Activated CD4-positive, alpha-beta memory T cell treated with anti-CD3 and anti-CD28 coated beads, Interleukin-2, amount 10 ng/mL, durations not matched to agents 7 days and 5 days (primary cell): ENCODE measurements around the gene ACTN2. TPM values are rescaled to one million over a fixed set of nuclear protein-coding genes. Genes with fewer than 3 reads are reported as not detected.
A peak's percentile ranks its signal among the peaks of the same experiment; 100 is the strongest.

Experiments
- CTCF ChIA-PET: fragments of 350-600 bp; sonication (Branson Sonifier 250); formaldehyde crosslinking; loops from one replicate; lab custom pipeline; 2021; ENCODE audit warnings: antibody characterized with exemption, inconsistent platforms; lab: Charles Lee
- POLR2A ChIA-PET: fragments of 350-600 bp; sonication (Branson Sonifier 250); formaldehyde crosslinking; loops from one replicate; lab custom pipeline; 2021; ENCODE audit warnings: antibody characterized with exemption; lab: Charles Lee
- DNase-seq: peaks from one replicate; pipeline ENCODE4 v3.0.0-alpha.2; 2020
- H3K27ac Mint-ChIP-seq: one replicate; pipeline ENCODE4 v1.8.0; 2021; ENCODE audit warnings: mild to moderate bottlenecking, mixed read lengths
- H3K27me3 Mint-ChIP-seq: one replicate; pipeline ENCODE4 v1.8.0; 2021; ENCODE audit warnings: mixed read lengths
- H3K36me3 Mint-ChIP-seq: one replicate; pipeline ENCODE4 v1.8.0; 2021; ENCODE audit warnings: low read depth, mixed read lengths
- H3K4me1 Mint-ChIP-seq: one replicate; pipeline ENCODE4 v1.8.0; 2021; ENCODE audit warnings: mixed read lengths
- H3K4me3 Mint-ChIP-seq: one replicate; pipeline ENCODE4 v1.8.0; 2021; ENCODE audit warnings: mild to moderate bottlenecking, mixed read lengths
- H3K9me3 Mint-ChIP-seq: one replicate; pipeline ENCODE4 v1.8.0; 2021; ENCODE audit warnings: mixed read lengths
- total RNA-seq, 2 experiments: library from RNA; stranded (reverse); gene quantifications; one replicate each; pipeline ENCODE4 v1.2.3, GENCODE V29; 2021

The ACTN2 gene
- total RNA-seq, 2 experiments from 2014 or later, result not detected

DNA sequence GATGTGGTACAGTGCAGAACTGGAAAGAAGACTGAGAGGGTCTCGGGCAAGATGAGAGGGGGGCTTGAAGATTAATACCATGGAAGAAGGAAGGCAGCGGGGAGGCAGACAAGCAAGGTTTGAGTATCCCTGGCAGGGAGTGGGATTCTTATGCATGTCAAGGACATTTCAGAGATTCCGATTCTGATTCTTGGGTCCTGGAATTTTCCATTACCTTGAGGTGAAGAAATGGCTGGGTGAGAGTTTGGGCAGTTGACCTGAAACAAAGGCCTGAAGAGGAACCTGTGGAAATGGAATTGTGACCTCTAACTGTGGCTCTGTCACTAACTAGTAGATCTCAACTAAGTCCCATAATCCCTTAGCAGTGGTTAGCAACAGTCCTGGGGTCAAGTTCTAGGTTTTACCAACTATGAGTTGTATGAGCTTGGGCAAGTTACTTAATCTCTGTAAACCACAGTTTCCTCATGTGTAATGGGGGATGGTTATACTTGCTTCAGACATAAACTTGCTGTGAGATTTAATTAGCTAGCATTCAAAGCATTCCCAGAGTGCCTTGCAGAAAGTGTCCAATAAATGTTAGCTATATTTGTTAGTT lies 8.6 kb upstream of the ACTN2 start:
- CTCF ChIA-PET, result interaction anchor here (1.6 kb wide), 1 partner anchor 82 kb away, joined by 3 read pairs; no protein-coding TSS in a partner anchor
- POLR2A ChIA-PET, result no interaction called here
- peaks cover 42% of the 10 kb centered on the region for H3K27me3 Mint-ChIP-seq
- no peak overlapping the region for H3K4me3 Mint-ChIP-seq
- DNase-seq, result no peak
- H3K27ac Mint-ChIP-seq, result no peak overlapping the region
- no peaks in the 10 kb centered on the region for H3K9me3 Mint-ChIP-seq
- H3K36me3 Mint-ChIP-seq, result no peaks in the 10 kb centered on the region
- no peaks in the 10 kb centered on the region for H3K4me1 Mint-ChIP-seq

DNA sequence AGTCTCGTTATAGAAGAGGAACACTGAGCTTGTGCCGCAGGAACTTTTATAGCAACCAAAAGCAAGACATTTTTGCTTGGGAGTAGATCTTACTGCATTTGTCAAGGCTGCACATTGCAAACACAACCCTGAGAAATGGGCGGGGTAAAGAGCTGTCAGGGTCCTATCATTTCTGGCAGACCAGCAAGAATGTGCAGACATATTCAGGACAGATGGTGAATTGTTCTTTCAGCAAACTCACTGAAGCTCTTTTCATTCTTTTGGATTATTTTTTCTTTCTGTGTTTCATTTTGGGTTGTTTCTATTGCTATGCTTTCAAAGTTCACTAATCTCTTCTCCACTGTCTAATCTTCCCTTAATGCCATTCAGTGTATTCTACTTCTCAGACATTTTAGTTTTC lies 5.1 kb upstream of the ACTN2 start:
- ChIA-PET POLR2A (no interaction called here), CTCF (interaction anchor here (1.0 kb wide), 1 partner anchor 57 kb away, joined by 3 read pairs; no protein-coding TSS in a partner anchor)
- H3K4me1 Mint-ChIP-seq, result peaks cover 6% of the 10 kb centered on the region
- no peak overlapping the region for H3K4me3 Mint-ChIP-seq
- peaks cover 3% of the 10 kb centered on the region for H3K36me3 Mint-ChIP-seq
- H3K27ac Mint-ChIP-seq, result no peak overlapping the region
- peaks cover 50% of the 10 kb centered on the region for H3K27me3 Mint-ChIP-seq
- DNase-seq, result no peak
- no peaks in the 10 kb centered on the region for H3K9me3 Mint-ChIP-seq

DNA sequence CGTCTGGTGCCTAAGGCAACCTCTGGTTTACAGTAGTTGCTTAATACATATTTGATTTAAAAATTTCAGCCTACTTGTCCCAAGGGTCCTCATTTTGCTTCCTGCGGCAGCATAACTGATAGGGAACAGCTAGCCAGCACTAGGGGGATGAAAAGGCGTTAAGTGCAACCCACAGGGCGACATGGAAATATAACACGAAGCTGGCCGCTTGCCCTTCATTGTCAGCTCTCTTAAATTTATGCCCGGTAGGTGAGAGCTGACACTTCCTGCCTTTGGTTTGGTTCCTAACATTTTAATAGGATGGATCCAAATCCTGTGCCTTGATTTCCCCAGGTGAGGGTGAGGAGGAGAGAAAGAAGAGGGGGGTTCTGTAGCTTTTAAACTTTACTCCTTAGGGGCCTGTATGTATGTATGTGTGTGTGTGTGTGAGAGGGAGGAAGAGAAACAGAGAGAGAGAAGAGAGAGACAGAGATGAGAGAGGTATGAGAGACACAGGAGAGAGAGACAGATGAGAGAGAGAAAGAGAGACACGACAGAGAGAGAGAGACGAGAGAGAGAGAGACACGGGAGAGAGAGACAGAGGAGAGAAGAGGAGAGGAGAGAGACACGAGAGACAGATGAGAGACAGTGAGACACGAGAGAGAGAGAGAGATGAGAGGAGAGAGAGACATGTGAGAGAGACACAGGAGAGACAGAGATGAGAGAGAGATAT lies 938 bp upstream of the ACTN2 start:
- Mint-ChIP-seq H3K4me3 (peak overlapping the region; percentile 30), H3K27ac (no peak overlapping the region), H3K36me3 (peaks cover 3% of the 10 kb centered on the region), H3K27me3 (peaks cover 70% of the 10 kb centered on the region), H3K9me3 (no peaks in the 10 kb centered on the region), H3K4me1 (peaks cover 13% of the 10 kb centered on the region)
- ChIA-PET POLR2A (no interaction called here), CTCF (no interaction called here)
- DNase-seq, result no peak

DNA sequence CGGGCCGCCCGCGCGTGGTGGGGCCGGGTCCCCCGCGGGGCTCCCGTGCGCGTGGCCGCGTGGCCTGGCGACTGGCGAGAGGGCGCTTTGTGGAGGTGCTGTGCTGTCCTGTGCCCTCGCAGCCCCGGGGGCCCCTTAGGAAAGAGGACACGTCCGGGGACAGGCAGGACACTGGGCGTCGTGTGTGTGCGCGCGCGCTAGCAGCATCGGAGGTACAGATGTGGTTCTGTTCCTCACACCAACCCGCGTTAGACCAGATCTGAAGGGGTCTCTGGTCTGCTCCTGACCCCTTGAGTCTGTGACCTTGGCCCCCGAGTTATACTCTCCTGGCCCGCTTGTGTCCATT lies 489 bp downstream of the ACTN2 start:
- CTCF ChIA-PET, result no interaction called here
- POLR2A ChIA-PET, result interaction anchor here (0.6 kb wide), 1 partner anchor 61 kb away, joined by 3 read pairs; no protein-coding TSS in a partner anchor
- no peak overlapping the region for H3K4me3 Mint-ChIP-seq
- H3K9me3 Mint-ChIP-seq, result no peaks in the 10 kb centered on the region
- no peak overlapping the region for H3K27ac Mint-ChIP-seq
- no peak for DNase-seq
- H3K36me3 Mint-ChIP-seq, result peaks cover 3% of the 10 kb centered on the region
- peaks cover 13% of the 10 kb centered on the region for H3K4me1 Mint-ChIP-seq
- H3K27me3 Mint-ChIP-seq, result peaks cover 67% of the 10 kb centered on the region

DNA sequence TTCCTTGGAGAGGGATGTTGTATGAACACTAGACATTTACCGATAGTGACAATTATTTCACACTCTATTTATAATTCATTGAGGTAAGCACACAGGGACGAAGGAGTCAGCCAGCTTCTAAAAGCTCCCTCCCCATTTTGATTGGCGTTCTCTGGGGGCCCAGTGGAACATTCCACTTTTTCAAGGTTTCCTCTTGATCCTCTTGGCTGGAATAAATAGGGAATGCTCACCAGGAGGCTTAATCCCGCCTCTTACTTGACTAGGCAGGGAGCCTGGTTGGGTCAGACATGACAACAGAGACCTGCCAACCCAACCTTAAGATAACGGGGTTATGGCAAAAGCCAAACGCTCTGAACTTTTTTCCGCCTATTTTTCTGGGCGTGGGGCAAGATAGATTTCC lies 974 bp downstream of the ACTN2 start:
- POLR2A ChIA-PET, result interaction anchor here (0.6 kb wide), 1 partner anchor 61 kb away, joined by 3 read pairs; no protein-coding TSS in a partner anchor

DNA sequence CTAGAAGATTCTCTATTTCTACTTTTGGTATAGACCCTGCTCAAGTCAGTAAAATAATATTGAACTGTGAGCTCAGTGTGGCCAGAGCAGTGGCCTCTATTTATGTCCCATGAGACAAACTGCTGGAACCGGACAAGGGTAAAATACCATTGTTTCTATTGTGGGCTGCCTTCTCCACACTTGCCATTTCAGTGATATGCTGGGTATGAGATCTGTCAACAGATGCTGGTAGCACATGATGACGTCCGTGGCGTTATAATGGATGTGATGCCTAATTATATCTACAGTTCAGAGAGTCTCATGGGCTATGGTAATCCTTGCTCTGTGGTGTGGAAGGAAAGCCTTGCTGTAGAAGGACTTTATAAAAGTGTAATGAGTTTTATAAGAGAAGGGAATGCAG lies 2.4 kb downstream of the ACTN2 start:
- H3K27ac Mint-ChIP-seq, result no peak overlapping the region
- ChIA-PET CTCF (no interaction called here), POLR2A (no interaction called here)
- DNase-seq, result no peak
- H3K4me3 Mint-ChIP-seq, result no peak overlapping the region
- H3K27me3 Mint-ChIP-seq, result peaks cover 53% of the 10 kb centered on the region
- peaks cover 3% of the 10 kb centered on the region for H3K36me3 Mint-ChIP-seq
- H3K9me3 Mint-ChIP-seq, result no peaks in the 10 kb centered on the region
- peaks cover 13% of the 10 kb centered on the region for H3K4me1 Mint-ChIP-seq

More for the DNA sequence above, 974 bp downstream of the ACTN2 start:
- no peak overlapping the region for H3K27ac Mint-ChIP-seq
- no peaks in the 10 kb centered on the region for H3K9me3 Mint-ChIP-seq
- H3K36me3 Mint-ChIP-seq, result peaks cover 3% of the 10 kb centered on the region
- peaks cover 13% of the 10 kb centered on the region for H3K4me1 Mint-ChIP-seq
- CTCF ChIA-PET, result no interaction called here
- no peak overlapping the region for H3K4me3 Mint-ChIP-seq
- peaks cover 65% of the 10 kb centered on the region for H3K27me3 Mint-ChIP-seq
- no peak for DNase-seq

DNA sequence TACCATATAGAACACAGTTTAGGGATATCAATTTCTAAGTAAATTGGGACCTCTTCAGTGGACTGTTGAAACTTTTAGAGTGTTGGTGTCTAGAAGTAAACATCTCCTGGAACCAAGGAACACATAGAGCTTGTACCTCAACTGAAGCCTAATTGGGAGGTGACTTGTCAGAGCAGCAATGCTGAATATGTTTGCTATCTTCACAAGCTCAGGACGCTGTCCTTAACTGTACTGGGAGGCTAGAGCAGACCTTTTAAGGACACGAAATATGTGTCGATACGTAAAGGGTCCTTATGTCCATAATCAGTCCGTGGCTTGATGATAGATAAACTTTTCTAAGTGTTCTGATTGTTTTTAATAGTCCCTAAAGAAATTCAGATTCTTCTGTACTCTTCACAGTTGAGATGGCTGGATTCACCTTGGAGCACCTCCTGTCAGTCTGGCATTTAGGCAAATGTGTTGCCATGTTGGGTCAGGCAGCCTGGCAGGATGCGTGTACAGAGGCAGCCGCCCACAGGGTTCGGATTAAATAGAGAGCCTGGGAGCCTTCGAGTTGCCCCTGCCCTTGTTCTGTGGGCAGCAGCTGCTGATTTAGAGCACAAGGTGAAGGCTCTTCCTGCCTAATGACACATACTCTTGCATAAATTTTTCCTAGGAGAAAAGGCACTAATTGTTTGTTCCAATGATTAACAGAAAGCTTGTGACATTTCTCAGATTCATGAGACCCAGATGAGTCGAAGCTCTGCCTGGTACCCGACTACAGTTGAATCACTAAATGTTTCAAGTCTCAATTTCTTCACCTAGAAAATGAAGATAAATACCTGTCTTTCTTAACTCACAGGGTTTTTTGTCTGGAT lies 3.6 kb downstream of the ACTN2 start:
- H3K9me3 Mint-ChIP-seq, result no peaks in the 10 kb centered on the region
- H3K36me3 Mint-ChIP-seq, result peaks cover 3% of the 10 kb centered on the region
- no peak overlapping the region for H3K4me3 Mint-ChIP-seq
- CTCF ChIA-PET, result no interaction called here
- peaks cover 49% of the 10 kb centered on the region for H3K27me3 Mint-ChIP-seq
- POLR2A ChIA-PET, result no interaction called here
- no peak overlapping the region for H3K27ac Mint-ChIP-seq
- no peak for DNase-seq
- H3K4me1 Mint-ChIP-seq, result peaks cover 13% of the 10 kb centered on the region

DNA sequence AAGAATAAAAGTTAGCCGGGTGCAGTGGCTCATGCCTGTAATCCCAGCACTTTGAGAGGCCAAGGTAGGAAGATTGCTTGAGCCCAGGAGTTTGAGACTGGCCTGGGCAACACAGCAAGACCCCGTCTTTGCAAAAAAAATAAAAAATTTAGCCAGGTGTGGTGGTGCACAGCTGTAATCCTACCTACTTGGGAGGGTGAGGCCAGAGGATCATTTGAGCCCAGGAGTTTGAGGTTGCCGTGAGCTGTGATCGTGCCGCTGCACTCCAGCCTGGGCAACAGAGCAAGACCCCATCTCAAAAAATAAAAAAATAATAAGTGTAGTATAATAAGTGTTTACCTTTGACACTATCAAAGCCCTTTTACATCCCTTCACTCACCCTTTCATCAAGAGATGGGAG lies 5.0 kb downstream of the ACTN2 start:
- Mint-ChIP-seq H3K36me3 (no peaks in the 10 kb centered on the region), H3K4me3 (no peak overlapping the region), H3K27ac (no peak overlapping the region), H3K4me1 (peaks cover 7% of the 10 kb centered on the region), H3K27me3 (peaks cover 38% of the 10 kb centered on the region), H3K9me3 (no peaks in the 10 kb centered on the region)
- POLR2A ChIA-PET, result no interaction called here
- no peak for DNase-seq
- CTCF ChIA-PET, result interaction anchor here (0.7 kb wide), 1 partner anchor 12 kb away, joined by 3 read pairs; no protein-coding TSS in a partner anchor

DNA sequence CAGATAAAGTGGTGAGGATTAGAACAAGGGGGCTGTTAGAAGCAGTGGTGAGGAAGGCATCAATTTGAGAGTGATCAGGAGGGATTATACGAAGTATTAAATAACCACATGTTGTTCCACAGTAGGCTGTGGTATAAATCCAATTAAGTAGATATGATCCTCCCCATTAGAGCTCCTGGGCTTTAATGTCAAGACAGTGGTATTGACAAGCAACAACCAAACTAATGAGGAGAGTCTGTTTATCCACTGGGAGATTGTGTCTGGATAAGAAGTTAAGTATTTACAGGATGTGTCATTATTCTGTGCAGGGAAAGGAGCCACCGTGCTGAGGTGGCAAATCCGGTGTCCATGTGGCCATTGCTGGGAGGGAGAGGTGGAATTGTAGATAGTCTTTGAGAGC lies 5.8 kb downstream of the ACTN2 start:
- Mint-ChIP-seq H3K9me3 (no peaks in the 10 kb centered on the region), H3K4me3 (no peak overlapping the region), H3K27me3 (peaks cover 33% of the 10 kb centered on the region), H3K36me3 (no peaks in the 10 kb centered on the region), H3K4me1 (peaks cover 4% of the 10 kb centered on the region), H3K27ac (no peak overlapping the region)
- ChIA-PET POLR2A (no interaction called here), CTCF (no interaction called here)
- no peak for DNase-seq

DNA sequence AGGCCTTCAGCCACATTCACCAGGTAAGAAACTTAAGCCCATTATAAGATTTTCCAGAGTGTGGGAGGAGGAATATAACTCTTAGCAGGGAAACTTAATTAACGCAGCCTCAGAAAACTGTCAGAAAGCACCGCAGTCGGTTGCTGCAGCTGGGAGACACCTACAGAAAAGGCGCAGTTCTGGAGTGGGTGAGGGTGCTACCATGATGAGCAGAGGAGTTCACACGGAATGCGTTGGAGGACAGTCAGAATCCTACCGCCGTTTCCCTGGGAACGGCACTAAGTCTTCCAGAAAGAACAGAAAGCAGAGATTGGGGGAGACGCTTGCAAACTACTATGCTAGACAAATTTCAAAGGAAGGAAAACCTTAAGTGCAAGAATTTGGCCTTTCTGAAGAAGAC lies 6.4 kb downstream of the ACTN2 start:
- Mint-ChIP-seq H3K9me3 (no peaks in the 10 kb centered on the region), H3K4me1 (no peaks in the 10 kb centered on the region), H3K27me3 (peaks cover 31% of the 10 kb centered on the region)

DNA sequence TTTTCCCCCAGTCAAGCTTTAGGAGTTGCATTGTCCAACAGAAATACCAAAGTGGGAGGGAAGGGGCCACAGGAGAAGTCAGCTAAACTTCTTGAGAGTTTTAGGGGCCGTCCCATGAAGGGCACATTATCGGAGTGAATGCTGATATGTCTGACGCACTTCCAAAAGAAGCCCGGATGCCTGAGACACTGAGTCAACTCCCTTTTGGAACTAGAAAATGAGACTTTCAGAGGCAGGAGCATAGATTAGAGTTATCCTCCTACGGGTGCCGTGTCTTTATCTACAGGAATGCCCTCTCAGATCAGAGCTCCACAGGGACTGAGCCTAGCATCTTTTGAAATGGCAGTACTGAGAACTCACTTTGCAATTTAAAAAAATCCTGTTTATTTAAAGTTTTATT lies 13.1 kb downstream of the ACTN2 start:
- Mint-ChIP-seq H3K27me3 (peaks cover 18% of the 10 kb centered on the region), H3K36me3 (no peaks in the 10 kb centered on the region), H3K4me3 (no peak overlapping the region), H3K9me3 (no peaks in the 10 kb centered on the region), H3K27ac (no peak overlapping the region), H3K4me1 (no peaks in the 10 kb centered on the region)
- DNase-seq, result no peak
- POLR2A ChIA-PET, result no interaction called here
- CTCF ChIA-PET, result no interaction called here

More for the DNA sequence above, 6.4 kb downstream of the ACTN2 start:
- ChIA-PET POLR2A (no interaction called here), CTCF (no interaction called here)
- H3K4me3 Mint-ChIP-seq, result no peak overlapping the region
- no peak overlapping the region for H3K27ac Mint-ChIP-seq
- no peak for DNase-seq
- H3K36me3 Mint-ChIP-seq, result no peaks in the 10 kb centered on the region

DNA sequence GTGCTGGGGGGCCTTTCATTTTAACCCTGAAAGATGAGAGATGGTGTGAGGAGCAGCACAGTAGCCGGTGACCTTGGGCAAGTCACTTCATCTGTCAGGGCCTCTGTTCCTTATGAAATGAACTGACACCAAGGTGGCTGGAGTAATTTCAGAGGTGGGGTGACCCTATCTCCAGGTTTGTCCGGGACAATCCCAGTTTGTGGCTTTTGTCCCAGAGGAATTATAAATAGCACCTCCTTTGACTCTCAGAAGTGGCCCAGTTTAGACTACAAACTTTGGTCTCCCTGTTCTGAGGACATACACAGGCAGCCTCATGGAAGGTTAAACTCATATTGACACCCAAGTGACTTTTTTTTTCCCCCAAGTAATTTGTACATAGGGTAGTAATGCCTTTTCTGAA lies 14.6 kb downstream of the ACTN2 start:
- H3K27me3 Mint-ChIP-seq, result peaks cover 18% of the 10 kb centered on the region
- no peaks in the 10 kb centered on the region for H3K36me3 Mint-ChIP-seq
- H3K27ac Mint-ChIP-seq, result no peak overlapping the region
- ChIA-PET CTCF (no interaction called here), POLR2A (no interaction called here)
- no peak overlapping the region for H3K4me3 Mint-ChIP-seq
- H3K9me3 Mint-ChIP-seq, result no peaks in the 10 kb centered on the region
- H3K4me1 Mint-ChIP-seq, result no peaks in the 10 kb centered on the region
- no peak for DNase-seq

DNA sequence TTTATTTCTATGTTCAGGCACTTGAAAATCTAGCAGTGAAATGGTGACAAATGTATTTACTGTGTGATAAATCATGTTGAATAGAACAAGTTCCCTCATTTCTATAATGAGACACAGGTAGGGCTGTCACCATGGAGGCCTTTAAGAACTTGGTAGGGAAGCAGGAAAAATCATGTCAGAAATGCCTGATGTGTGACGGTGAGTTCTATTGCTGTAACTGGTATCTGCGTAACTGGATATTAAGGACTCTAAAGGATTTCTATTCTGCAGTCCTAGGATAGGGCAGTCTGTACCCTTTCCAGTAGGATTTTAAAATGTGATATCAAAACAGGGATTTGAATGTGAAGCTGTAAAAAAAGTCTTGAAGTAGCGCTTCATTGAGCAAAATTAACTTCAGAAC lies 15.5 kb downstream of the ACTN2 start:
- ChIA-PET POLR2A (no interaction called here), CTCF (no interaction called here)
- no peaks in the 10 kb centered on the region for H3K9me3 Mint-ChIP-seq
- H3K4me1 Mint-ChIP-seq, result no peaks in the 10 kb centered on the region
- H3K4me3 Mint-ChIP-seq, result no peak overlapping the region
- no peak for DNase-seq
- no peak overlapping the region for H3K27ac Mint-ChIP-seq
- H3K27me3 Mint-ChIP-seq, result peaks cover 18% of the 10 kb centered on the region
- H3K36me3 Mint-ChIP-seq, result no peaks in the 10 kb centered on the region
